Cerebellar cortex (tissue), 1 donor: ENCODE measurements around the gene SRP68.

Source experiments
- DNase-seq: peaks from one replicate; pipeline ENCODE4 v3.0.0-alpha.2; 2015; ENCODE audit warnings: low spot score

The SRP68 gene

DNA sequence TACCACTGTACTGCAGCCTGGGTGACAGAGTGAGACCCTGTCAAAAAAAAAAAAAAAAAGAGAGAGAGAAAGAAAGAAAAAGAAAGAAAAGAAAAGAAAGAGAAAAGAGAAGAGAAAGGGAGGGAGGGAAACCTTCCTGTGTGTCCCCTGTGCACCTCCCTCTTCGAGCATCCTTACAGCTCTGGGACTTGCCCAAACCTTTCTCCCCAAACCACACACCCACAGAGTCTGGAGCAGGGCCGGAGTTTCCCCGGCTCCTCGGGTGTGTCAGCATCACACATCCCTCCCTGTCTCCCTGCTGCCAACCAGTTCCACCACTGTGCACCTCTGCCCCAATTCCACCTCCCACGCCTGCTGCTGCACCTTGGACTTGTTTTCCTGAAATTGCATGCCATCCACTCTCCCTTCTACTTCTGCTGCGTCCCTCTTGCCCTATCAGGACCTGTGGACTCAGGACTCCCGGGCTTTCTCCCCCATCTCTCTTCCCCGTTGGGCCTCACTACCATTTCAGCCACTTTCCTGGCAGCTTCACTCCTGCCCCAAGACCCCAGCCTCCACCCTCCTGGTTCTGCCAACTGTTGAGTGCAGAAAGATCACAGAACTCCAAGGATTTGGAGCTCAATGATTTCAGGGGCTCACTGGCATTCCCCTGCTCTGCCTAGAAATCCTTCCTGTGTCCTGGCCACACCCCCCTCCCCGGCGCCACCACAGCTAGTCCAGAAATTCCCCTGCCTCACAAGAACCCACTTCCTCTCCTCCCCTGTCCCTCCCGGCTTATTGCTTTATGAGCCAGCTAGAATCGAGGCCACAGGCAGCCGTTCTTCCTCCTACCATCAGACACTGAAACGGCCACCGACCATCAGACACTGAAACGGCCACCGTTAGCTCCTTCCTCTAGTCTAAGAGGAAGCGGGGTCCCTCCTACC, 75.4 kb downstream of the SRP68 start:
- DNase-seq, result no peak

DNA sequence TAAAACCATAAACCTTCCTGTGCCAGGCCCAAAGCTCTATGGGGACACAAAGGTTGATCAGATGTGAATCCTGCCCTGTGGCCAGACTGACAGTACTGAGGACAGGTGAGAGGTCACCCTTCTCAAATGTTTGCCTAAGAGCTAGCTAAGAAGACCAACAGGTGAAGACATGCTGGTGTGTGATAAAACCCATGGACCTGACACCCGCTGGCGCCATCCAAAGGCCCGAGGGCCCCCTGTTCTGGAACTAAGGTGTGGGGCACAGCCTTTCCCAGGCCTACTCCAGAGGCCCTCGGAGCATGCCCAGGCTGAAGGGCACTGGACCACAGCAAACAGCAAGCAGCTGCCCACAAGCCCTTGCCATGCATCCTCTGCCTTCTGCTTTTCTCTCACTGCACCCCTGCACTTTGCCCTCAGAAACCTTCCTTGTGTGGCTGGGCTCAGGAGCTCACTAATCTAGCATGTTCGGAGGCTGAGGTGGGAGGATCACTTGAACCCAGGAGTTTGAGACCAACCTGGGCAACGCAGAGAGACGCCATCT, 76.9 kb downstream of the SRP68 start:
- DNase-seq, result no peak

DNA sequence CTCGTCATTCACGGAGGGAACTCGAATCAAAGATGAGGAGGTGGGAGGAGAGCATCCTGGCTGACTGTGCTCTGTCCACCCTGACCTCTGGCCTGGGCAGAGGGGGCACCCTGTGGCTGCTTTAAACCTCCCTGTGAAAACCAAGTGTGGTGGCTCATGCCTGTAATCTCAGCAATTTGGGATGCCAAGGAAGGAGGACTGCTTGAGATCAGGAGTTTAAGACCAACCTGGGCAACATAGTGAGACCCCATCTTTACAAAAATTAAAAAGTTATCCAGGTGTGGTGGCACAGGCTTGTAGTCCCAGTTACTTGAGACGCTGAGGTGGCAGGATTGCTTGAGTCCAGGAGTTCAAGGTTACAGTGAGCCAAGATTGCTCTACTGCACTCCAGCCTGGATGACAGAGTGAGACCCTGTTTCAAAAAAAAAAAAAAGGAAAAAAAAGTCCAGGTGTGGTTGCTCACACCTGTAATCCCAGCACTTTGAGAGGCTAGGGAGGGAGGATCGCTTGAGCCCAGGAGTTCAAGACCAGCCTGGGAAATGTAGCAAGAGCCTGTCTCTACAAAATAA, 77.4 kb downstream of the SRP68 start:
- no peak for DNase-seq

DNA sequence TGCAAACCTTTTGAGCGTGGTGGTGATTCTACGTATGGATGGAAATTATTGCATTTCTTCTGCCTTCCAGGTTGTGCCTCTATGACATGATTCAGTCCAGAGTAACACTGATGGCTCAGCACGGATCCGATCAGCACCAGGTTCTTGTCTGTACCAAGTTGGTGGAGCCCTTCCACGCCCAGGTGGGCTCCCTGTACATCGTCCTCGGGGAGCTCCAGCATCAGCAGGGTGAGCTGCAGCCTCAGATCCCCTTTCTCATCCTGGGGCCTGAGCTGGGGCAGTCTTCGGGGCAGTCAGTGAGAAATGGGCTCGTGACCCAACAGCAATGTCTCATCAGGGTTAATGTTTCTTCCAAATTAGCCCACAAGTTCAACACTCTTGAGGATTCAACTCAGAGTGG, 80.9 kb downstream of the SRP68 start:
- no peak for DNase-seq
